Ishikawa (cell line): ENCODE data around the gene ZMIZ1.

Experiments
- CEBPB ChIP-seq: IDR thresholded peaks from 2 replicates; pipeline ENCODE4 v1.6.1; 2012
- CREB1 ChIP-seq: IDR thresholded peaks from 2 replicates; pipeline ENCODE4 v1.6.1; 2012; ENCODE audit warnings: low read depth
- EGR1 ChIP-seq: IDR thresholded peaks from 2 replicates; pipeline ENCODE4 v1.6.1; 2012
- EP300 ChIP-seq: IDR thresholded peaks from 2 replicates; pipeline ENCODE4 v1.6.1; 2012; ENCODE audit warnings: borderline replicate concordance
- FOXM1 ChIP-seq: IDR thresholded peaks from 2 replicates; pipeline ENCODE4 v1.6.1; 2012; ENCODE audit warnings: low read depth, borderline replicate concordance
- MAX ChIP-seq: IDR thresholded peaks from 2 replicates; pipeline ENCODE4 v1.6.1; 2012
- NFIC ChIP-seq: IDR thresholded peaks from 2 replicates; pipeline ENCODE4 v1.6.1; 2012
- TCF12 ChIP-seq: IDR thresholded peaks from 2 replicates; pipeline ENCODE4 v1.6.1; 2012; ENCODE audit warnings: low read depth

- TF ChIP-seq CEBPB (no peak), EP300 (no peak), EGR1 (no peak), CREB1 (no peak), FOXM1 (no peak), TCF12 (no peak), MAX (no peak), NFIC (no peak)
Observed at GRCh38 chr10:79197558-79197957, 128.8 kb downstream of the ZMIZ1 start.
